Limb (tissue), 2 donors: ENCODE results near the gene DLG1.
"Not testable (repeated sequence)": the region's sequence is repeated elsewhere in the genome, so short reads cannot be mapped to it uniquely, and the experiment has no call there.

Source experiments
- DNase-seq, 2 donors: peaks; one replicate each; pipeline ENCODE4 v3.0.0-alpha.2; 2016; ENCODE audit errors: extremely low spot score in 2 of 2

DLG1 gene

DNA sequence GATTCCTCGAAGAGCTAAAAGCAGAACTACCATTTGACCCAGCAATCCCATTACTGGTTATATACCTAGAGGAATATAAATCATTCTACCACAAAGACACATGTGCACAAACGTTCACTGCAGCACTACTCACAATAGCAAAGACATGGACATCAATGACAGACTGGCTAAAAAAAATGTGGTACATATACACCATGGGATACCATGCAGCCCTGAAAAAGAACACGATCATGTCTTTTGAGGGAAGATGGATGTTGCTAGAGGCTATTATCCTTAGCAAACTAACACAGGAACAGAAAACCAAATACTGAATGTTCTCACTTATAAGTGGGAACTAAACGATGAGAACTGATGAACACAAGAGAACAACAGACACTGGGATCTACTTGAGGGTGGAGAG is 86.7 kb downstream of the DLG1 start:
- not testable (repeated sequence) for DNase-seq

- no peak for DNase-seq
These were observed 88.8 kb downstream of the DLG1 start for GRCh38 chr3:197209366-197210260.

- no peak for DNase-seq
These were observed 91.5 kb downstream of the DLG1 start for GRCh38 chr3:197206913-197207312.

GRCh38 chr3:197205675-197206074 is 92.7 kb downstream of the DLG1 start:
- DNase-seq: no peak

- DNase-seq: no peak
These were observed 93.1 kb downstream of the DLG1 start for GRCh38 chr3:197205265-197205664.

DNA sequence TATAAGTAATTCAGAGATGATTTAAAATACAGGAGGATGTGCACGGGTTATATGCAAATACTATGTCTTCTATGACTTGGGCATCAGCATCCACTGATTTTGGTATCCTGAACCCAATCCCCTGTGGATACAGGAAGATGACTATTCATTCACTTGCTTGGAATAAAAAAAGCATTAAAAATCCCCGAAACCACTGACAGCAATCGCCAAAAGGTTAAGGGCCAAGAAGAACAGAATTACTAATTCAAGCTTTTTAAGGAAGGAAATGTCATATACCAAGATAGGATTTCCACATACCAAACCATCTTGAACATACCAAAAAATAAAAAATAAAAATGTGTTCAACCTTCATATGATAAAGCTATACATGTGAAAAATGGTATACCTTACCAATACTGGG is 93.7 kb downstream of the DLG1 start:
- no peak for DNase-seq

DNA sequence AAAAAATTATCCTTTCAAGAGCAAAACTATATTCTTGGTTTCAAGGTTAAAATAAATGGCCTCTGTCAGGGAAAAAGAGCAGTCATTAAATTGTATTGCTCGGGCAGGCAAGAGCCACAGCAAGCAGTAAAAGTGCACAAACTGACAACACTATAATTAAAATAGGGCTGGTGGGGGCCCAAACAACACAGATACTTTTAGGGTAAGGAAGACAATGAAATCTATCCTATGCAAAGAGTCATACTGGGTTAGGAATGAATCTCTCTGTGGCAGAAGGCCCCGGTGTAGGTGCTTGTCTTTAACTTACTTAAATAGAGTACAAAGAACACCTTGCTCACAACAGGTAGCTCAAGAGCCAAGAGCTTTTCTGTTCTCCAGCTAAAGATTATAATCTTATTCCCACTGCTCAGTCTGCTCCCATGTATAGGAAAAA is 94.7 kb downstream of the DLG1 start:
- DNase-seq: no peak

- DNase-seq: no peak
These were observed 95.7 kb downstream of the DLG1 start for GRCh38 chr3:197202694-197203093.

GRCh38 chr3:197201791-197202452 is 96.5 kb downstream of the DLG1 start:
- DNase-seq: no peak

DNA sequence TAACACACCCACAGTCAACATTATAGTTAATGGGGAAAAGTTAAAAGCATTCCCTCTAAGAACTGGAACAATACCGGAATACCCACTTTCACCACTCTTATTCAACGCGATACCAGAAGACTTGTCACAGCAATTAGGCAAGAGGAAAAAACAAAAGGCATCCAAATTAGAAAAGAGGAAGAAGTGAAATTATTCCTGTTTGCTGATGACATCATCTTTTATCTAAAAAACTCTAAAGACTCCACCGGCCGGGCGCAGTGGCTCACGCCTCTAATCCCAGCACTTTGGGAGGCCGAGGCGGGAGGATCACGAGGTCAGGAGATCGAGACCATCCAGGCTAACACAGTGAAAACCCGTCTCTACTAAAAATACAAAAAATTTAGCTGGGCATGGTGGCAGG is 97.6 kb downstream of the DLG1 start:
- not testable (repeated sequence) for DNase-seq

GRCh38 chr3:197197334-197197733 is 101.1 kb downstream of the DLG1 start:
- DNase-seq: no peak

DNA sequence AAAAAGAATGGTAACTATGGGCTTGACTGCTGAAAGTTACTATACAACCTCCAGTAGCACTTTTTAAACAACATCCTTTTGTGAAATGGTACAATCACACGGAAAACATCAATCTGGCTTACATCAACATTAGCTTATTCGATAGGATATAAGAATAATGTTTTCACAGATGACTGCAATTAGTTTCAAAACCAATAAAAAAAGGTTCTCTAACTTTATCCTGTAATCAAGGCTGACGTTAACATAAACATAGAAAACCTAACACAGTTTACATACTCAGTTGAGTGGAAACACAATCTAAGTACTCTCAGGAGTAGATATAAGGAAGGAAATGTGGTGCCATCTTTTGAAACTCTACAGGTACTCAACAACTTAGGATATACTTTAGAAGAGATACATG is 102.2 kb downstream of the DLG1 start:
- no peak for DNase-seq

- no peak for DNase-seq
These were observed 103.1 kb downstream of the DLG1 start for GRCh38 chr3:197195326-197195725.

DNA sequence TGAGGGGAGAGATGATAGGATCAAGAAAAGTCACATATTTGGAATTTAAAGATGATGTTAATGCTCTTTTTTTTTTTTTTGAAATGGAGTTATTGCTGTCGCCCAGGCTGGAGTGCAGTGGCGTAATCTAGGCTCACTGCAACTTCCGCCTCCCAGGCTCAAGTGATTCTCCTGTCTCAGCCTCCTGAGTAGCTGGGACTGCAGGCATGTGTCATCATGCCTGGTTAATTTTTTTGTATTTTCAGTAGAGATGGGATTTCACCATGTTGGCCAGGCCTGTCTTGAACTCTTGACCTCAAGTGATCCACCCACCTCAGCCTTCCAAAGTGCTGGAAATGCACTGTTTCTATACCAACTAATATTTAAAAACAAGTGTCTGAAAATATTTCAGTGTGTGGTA is 104.7 kb downstream of the DLG1 start:
- DNase-seq: not testable (repeated sequence)

- DNase-seq: no peak
These were observed 106.5 kb downstream of the DLG1 start for GRCh38 chr3:197191897-197192296.

- no peak for DNase-seq
These were observed 108.8 kb downstream of the DLG1 start for GRCh38 chr3:197189623-197190022.

GRCh38 chr3:197188963-197189362 is 109.4 kb downstream of the DLG1 start:
- no peak for DNase-seq

DNA sequence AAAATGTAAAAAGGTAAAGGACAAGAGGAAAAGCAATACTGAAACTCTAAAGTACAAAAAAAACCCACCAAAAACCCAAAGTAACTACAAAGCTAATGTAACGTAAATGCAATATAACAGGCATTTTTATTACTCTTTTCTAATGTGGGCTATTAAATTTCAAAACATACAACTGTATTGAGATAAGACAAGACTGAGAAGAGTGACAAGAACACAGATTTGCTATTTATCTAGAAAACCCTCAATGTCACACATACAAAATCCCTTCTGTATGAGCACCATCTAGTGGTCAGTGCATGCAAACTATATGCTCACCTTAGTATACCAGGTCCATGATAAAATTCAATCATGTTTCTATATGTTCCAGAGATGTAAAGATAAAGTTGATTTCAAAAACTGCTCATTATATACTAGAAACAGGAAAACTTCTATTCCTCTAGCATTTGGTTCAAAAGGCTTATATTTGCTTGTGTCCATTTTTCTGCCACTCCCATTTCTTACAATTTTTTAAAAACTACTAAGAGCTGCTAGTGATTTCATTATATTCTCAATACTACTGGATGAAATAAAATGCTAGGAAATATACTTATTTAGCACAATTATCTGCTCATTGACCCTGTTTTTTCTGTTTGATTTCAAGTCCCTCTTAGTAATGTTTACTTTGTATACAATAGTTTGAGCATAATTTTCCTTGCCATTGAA is 111.4 kb downstream of the DLG1 start:
- DNase-seq: peak in 1 of 2 donors; percentile 68

DNA sequence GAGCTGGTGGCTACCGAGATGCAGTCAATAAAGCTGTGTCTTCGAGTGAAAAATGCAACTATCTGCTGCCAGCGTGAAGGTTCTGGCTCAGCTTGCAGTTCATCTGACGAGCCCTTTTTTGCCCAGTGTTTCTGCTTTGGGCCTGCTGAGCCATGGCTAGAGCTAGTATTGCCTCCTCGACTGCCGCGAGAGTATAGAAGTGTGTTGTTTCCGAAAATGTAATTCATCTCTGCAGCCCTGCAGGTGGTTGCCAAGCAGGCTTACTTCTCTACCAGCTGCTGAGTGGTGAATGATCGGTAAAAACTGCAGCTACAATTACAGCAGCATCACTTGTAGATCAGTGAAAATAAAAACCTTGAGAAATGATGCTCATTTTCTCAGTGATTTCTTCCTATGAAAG is 114.8 kb downstream of the DLG1 start:
- DNase-seq: no peak

GRCh38 chr3:197181741-197182140 is 116.7 kb downstream of the DLG1 start:
- DNase-seq: no peak

- DNase-seq: no peak
These were observed 119.4 kb downstream of the DLG1 start for GRCh38 chr3:197178998-197179397.

- no peak for DNase-seq
These were observed 122.9 kb downstream of the DLG1 start for GRCh38 chr3:197175503-197175902.
